ENCODE data around the gene PDE8B. TPM values are rescaled to one million over a fixed set of nuclear protein-coding genes. Genes with fewer than 3 reads are reported as not detected.

The PDE8B gene
- polyA plus RNA-seq, 1 experiment: 0.02 TPM

GRCh38 chr5:77326986-77327734 lies 116.7 kb downstream of the PDE8B start:
- no peak overlapping the region for H3K4me3 ChIP-seq (ENCODE audit: low read depth, low read length)
- H3K9me3 ChIP-seq (ENCODE audit: control insufficient read depth, insufficient read depth, low read length): no peaks in the 10 kb centered on the region
- peaks cover 6% of the 10 kb centered on the region for H3K27me3 ChIP-seq (ENCODE audit: control insufficient read depth, insufficient read depth, low read length)
- no peak for TF ChIP-seq CTCF (IDR thresholded peaks at IDR 0.05; ENCODE audit: low read depth, low read length)
- no peak overlapping the region for H3K27ac ChIP-seq (ENCODE audit: low read depth, low read length)
- POLR2A ChIA-PET: no interaction called here
- DNase-seq (ENCODE audit: low read depth, low spot score): no peak
- CTCF ChIA-PET: interaction anchor here (1.4 to 1.8 kb wide), 2 partner anchors 108 to 182 kb away, joined by 3 to 5 read pairs; no protein-coding TSS in a partner anchor

GRCh38 chr5:77328930-77329647 lies 118.6 kb downstream of the PDE8B start:
- DNase-seq (ENCODE audit: low read depth, low spot score): no peak
- Histone ChIP-seq H3K27me3 (ENCODE audit: control insufficient read depth, insufficient read depth, low read length) (peaks cover 9% of the 10 kb centered on the region), H3K27ac (ENCODE audit: low read depth, low read length) (no peak overlapping the region), H3K9me3 (ENCODE audit: control insufficient read depth, insufficient read depth, low read length) (no peaks in the 10 kb centered on the region), H3K4me3 (ENCODE audit: low read depth, low read length) (no peak overlapping the region)
- ChIA-PET POLR2A (no interaction called here), CTCF (no interaction called here)
- no peak for TF ChIP-seq CTCF (IDR thresholded peaks at IDR 0.05; ENCODE audit: low read depth, low read length)

GRCh38 chr5:77329664-77330430 lies 119.4 kb downstream of the PDE8B start:
- Histone ChIP-seq H3K27ac (ENCODE audit: low read depth, low read length) (no peak overlapping the region), H3K4me3 (ENCODE audit: low read depth, low read length) (no peak overlapping the region), H3K9me3 (ENCODE audit: control insufficient read depth, insufficient read depth, low read length) (no peaks in the 10 kb centered on the region), H3K27me3 (ENCODE audit: control insufficient read depth, insufficient read depth, low read length) (peaks cover 9% of the 10 kb centered on the region)
- ChIA-PET CTCF (no interaction called here), POLR2A (no interaction called here)
- no peak for TF ChIP-seq CTCF (IDR thresholded peaks at IDR 0.05; ENCODE audit: low read depth, low read length)
- DNase-seq (ENCODE audit: low read depth, low spot score): no peak

- no peak for DNase-seq (ENCODE audit: low read depth, low spot score)
- no peak overlapping the region for H3K4me3 ChIP-seq (ENCODE audit: low read depth, low read length)
- no peaks in the 10 kb centered on the region for H3K9me3 ChIP-seq (ENCODE audit: control insufficient read depth, insufficient read depth, low read length)
- CTCF ChIA-PET: no interaction called here
- no peak for TF ChIP-seq CTCF (IDR thresholded peaks at IDR 0.05; ENCODE audit: low read depth, low read length)
- H3K27me3 ChIP-seq (ENCODE audit: control insufficient read depth, insufficient read depth, low read length): peaks cover 9% of the 10 kb centered on the region
- POLR2A ChIA-PET: no interaction called here
- no peak overlapping the region for H3K27ac ChIP-seq (ENCODE audit: low read depth, low read length)
Observed at GRCh38 chr5:77333036-77333435, 122.6 kb downstream of the PDE8B start.
